Measurements from ENCODE around the gene CSRNP3.

- TF ChIP-seq POLR2A (IDR thresholded peaks at IDR 0.05; ENCODE audit: low read length) (no peak), GATA1 (IDR thresholded peaks at IDR 0.05; ENCODE audit: low read depth, low read length) (no peak)
Measured at GRCh38 chr2:165535471-165535870, 66.0 kb downstream of the CSRNP3 start.

All from erythroblast (primary cell).